Measurements from ENCODE around the gene CINP.
"Not testable (repeated sequence)": the region's sequence is repeated elsewhere in the genome, so short reads cannot be mapped to it uniquely, and the experiment has no call there.

CINP gene

GRCh38 chr14:102319351-102320032 is 43.2 kb downstream of the CINP start, which contains the start of gene ZNF839:
TSS of gene ZNF839 (plus strand) at chr14:102319746. CDS start at chr14:102319766, 20 bp downstream.
- FAIRE-seq, result no peak

DNA sequence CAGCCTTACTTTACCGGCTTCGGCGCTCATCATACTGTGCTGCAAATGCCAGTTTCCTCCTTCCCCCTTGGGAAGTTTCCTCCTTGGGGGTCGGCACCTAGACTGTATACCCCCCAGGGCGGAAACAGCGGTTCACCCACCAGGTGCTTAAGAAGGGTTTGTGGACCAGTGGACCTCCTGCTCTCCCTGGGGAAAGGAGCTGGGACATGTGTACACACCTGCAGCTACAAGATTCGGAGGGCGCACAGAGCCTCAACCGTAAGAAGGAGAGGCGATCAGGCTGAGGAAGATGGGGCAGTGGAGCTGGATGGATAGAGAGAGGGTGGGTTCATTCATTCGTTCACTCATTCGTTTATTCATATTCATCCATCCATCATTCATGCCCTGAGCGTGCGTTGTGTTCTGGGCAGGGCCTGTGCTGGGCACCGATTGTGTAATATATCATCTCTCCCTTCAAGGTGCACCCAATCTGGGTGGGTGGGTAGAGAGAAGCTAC is 43.9 kb downstream of the CINP start:
- FAIRE-seq, result no peak

GRCh38 chr14:102317564-102318248 is 45.0 kb downstream of the CINP start:
- FAIRE-seq, result no peak

DNA sequence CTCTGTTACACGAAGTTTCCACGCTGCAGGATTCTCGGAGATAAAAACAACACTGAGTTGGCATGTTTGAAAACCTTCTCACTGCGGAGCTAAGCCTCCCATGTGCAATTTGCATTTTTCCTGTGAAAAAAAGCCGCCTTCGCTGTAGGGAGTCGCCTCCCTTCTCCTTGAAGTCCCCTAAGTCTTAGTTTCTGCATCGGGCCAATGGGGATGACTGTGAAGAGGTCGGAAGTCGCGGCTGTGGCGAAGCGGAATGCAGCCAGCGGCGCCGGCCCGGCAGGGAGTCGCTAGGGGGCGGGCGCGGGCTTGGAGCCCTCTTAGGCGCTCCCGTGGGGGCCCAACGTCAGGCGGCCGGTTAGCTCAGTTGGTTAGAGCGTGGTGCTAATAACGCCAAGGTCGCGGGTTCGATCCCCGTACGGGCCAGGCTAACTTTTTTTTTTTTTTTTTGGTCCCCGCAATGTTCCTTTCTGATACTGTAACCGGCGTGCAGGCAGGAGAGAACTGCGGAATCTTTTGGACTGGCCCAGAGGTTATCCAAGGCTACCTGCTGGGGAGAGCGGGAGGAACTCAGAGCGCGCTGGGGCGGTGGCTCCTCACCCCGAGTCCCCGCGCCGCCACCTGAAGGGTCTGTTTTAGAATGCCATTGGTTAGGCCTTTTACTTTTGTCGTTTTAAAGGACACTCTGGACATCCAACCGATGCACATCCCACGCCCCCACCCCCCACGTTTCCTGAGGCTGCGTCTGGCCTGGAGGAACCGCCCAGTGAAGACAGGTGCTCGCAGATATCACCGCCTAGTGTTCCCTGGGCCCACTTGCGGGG is 45.7 kb downstream of the CINP start:
- FAIRE-seq, result peak; percentile 86

GRCh38 chr14:102316338-102316742 is 46.4 kb downstream of the CINP start:
- no peak for FAIRE-seq

DNA sequence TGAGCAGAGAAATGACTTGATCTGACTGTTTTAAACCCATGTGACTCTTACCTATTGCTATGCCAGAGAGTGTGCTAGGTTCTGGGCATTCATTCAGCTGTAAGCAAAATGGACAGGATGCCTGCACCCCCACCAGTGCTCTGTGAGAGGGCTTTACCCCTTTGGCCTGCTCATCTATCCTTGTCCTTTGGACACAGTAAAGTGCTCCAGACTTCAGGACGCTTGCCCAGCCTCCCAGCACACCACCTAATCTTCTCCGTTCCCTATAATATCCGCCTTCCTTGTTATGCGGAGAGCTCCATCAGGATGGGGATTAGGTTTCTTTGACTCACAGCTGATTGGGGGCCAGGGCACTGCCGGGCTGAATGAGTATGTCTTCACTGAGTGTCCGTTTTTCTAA is 47.6 kb downstream of the CINP start:
- FAIRE-seq, result no peak

DNA sequence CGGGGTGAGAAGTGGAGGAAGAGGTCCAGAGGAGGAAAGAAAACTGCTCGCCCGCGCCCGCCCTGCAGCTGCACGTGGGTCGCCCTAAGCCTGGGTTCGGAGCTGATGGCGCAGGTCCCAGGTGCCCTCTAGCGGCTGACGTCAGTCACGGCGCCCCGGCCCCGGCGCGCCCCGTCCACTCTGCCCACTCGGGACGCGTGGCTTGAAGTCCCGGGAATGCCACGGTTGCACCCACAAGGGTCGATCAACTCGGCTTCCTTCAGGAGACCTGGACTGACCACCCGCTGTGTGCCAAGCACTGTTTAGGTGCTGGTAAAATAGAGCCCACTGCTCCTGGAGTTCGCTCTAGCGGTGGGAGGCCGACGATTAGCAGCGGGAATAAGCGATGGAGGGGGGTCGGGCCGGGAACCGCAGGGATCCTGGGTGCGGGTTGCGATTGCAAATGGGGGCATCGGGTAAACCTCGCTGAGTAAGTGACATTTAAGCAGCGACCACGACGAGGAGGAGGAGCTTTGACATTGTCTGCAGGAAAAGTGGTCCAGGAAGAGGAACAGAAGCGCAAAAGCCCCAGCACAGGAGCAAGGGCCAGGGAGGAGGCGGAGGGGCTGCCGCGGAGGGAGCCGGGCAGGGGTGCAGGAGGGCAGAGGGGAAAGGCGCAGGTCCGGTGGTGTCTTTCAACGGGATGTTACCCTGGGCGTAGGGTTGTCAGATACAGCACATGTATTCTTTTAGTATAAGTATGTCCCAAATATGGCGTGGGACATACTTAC is 48.3 kb downstream of the CINP start:
- FAIRE-seq, result no peak

GRCh38 chr14:102304611-102305506 is 57.8 kb downstream of the CINP start, which contains the start of gene MOK:
TSS of gene MOK (minus strand) at chr14:102305164. CDS start at chr14:102304968, 196 bp downstream.
- no peak for FAIRE-seq

GRCh38 chr14:102303664-102304063 is 59.0 kb downstream of the CINP start:
- FAIRE-seq, result no peak

DNA sequence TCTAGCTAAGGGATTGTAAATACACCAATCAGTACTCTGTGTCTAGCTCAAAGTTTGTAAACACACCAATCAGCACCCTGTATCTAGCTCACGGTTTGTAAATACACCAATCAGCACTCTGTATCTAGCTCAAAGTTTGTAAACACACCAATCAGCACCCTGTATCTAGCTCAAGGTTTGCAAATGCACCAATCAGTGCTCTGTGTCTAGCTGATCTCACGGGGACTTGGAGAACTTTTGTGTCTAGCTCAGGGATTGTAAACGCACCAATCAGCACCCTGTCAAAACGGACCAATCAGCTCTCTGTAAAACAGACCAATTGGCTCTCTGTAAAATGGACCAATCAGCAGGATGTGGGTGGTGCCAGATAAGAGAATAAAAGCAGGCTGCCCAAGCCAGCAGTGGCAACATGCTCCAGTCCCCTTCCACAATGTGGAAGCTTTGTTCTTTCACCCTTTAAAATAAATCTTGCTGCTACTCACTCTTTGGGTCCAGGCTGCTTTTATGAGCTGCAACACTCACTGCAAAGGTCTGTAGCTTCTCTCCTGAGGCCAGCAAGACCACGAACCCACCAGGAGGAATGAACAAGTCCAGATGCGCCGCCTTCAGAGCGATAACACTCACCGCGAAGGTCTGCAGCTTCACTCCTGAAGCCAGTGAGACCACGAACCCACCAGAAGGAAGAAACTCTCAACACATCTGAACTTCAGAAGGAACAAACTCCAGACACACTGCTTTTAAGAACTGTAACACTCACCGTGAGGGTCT is 64.2 kb downstream of the CINP start:
- FAIRE-seq, result not testable (repeated sequence)
